GM10266 (cell line): Measurements from ENCODE around the gene ACOXL.

Experiments
- DNase-seq: peaks from one replicate; pipeline ENCODE4 v3.0.0; 2012; ENCODE audit errors: extremely low spot score
- TF ChIP-seq, protein P1 (sequence below): IDR thresholded peaks from 2 replicates; pipeline ENCODE4 v1.5.1; 2012; ENCODE audit warnings: mild to moderate bottlenecking, low read depth; ENCODE audit not compliant: control insufficient read depth, insufficient read depth; ENCODE audit errors: missing control alignments

Gene ACOXL

DNA sequence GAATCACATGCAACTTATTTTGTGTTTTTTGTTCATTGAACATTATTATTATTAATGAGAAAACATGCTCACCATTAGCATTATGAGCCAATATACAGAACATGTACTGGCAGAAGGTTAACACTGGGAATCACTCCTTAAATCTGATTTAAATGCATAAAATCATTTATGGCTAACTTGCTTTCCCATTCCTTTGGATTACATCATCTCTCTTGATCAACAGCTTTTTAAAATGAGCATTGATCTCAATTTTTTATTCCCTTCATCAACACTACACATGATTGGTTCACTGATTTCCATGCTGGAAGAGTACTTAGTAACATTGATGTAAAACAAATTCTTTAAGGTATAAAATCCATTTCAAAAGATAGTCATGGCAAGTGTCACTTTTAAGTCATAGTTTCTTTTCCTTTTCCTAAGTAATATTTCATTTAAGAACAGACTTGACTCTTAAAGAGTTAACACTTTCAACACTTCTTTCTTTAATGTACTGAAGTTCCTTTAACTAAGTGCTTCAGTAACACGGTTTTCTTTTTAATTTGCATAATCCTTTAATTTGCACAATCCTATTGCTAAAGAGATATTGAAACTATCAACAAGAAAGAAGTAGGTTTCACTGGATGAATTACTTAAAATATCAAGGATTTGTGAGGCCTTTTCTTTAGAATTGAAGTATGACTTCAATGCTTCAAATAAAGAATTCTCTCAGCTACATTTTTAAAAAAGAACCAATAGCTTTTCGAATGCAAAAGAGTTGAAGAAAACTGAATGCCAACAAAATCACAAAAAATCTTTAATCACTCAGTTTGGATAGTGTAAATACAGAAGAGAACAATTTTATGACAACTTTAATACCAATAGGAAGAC is 29.6 kb upstream of the ACOXL start:
- DNase-seq, result no peak
- TF ChIP-seq, protein P1, sequence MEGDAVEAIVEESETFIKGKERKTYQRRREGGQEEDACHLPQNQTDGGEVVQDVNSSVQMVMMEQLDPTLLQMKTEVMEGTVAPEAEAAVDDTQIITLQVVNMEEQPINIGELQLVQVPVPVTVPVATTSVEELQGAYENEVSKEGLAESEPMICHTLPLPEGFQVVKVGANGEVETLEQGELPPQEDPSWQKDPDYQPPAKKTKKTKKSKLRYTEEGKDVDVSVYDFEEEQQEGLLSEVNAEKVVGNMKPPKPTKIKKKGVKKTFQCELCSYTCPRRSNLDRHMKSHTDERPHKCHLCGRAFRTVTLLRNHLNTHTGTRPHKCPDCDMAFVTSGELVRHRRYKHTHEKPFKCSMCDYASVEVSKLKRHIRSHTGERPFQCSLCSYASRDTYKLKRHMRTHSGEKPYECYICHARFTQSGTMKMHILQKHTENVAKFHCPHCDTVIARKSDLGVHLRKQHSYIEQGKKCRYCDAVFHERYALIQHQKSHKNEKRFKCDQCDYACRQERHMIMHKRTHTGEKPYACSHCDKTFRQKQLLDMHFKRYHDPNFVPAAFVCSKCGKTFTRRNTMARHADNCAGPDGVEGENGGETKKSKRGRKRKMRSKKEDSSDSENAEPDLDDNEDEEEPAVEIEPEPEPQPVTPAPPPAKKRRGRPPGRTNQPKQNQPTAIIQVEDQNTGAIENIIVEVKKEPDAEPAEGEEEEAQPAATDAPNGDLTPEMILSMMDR, result no peak

DNA sequence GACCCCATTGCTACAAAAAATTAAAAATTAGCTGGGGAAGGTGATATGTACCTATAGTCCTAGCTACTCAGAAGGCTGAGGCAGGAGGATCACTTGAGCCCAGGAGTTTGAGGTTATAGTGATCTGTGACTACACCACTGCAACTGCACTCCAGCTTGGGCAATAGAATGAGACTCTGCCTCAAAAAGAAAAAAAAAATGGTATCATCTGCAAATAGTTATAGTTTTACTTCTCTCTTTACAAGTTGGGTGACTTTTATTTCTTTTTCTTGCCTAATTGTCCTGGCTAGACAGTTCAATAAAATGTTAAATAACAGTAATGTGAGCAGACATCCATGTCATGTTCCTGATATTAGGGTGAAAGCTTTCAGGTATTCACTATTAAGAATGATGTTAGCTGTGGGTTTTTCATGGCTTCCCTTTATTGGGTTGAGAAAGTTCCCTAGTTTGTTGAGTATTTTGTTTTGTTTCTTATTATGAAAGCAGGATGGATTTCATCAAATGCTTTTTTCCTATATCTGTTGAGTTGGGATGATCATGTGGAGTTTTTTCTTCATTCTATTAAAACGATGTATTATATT is 24.9 kb upstream of the ACOXL start:
- DNase-seq, result no peak
- TF ChIP-seq, protein P1, result no peak

DNA sequence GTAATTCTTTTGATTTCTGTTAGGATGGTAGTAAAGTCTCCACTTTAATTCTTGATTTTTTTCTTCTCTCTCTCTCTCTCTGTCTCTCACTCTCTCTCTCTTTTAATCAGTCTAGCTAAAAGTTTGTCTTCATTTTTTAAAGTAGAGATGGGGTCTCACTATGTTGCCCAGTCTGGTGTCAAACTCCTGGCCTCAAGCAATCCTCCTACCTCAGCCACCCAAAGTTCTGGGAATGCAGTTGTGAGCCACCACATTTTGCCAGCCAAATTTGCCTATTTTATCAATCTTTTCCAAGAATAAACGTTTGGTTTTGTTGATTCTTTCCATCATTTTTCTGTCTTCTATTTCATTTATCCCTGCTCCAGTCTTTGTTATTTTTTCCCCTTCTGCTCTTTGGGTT is 23.9 kb upstream of the ACOXL start:
- TF ChIP-seq, protein P1, result no peak
- DNase-seq, result no peak

DNA sequence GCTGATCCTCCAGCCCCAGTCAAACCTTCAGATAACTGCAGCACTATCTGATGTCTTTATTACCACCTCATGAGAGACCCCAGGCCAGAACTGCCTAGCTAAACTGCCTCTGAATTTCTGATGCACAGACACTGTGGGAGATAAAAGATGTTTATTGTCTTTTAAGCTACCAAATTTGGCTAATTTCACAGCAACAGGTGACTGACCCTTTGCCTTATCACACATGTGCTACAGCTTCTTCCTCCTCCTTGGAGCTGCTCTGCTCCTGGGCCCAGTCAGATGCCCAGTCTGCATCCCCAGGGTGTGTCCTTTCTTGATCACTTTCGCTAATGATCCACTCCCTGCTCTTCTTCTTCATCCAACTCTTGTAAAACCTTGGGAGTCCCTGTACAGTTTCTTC is 19.6 kb upstream of the ACOXL start:
- DNase-seq, result no peak
- TF ChIP-seq, protein P1, result no peak

DNA sequence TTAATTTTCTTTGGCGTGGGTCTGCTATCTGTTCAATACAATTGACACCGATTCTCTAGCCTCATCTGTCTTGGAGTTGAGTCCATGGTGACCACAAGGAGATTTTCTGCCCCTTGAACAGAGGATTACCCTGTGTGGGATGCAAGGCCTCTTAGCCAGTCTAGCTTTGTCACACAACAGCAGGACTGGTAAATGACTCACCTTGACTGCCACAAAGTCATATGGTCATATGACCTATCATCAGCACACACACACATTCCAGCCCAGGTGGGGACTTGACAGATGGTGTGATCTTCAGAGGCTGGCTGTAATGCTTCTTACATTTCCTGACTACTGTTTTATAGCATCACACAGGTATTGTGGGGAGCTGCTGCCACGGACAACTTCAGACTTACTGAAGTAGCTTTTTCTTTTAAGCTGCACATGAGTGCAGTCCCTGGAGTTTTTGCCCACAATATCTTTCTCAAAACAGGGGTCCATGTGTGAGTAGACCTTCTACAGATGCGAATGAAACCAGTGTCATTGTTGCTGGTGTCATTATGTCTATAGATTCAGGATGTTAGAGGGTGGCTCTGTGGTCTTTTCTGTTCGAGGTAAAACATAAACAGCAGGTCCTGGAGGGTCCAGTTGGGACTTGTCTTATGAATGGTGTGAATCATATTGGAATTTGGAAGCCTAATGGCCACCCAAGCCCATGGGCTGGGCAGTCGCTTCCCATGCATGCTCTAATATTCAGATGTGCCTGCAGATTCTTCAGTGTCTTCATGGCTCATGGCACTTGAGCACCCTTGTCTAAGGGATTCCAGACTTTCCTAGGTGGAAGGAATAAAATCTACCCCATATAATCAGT is 18.6 kb upstream of the ACOXL start:
- TF ChIP-seq, protein P1, result no peak
- no peak for DNase-seq

DNA sequence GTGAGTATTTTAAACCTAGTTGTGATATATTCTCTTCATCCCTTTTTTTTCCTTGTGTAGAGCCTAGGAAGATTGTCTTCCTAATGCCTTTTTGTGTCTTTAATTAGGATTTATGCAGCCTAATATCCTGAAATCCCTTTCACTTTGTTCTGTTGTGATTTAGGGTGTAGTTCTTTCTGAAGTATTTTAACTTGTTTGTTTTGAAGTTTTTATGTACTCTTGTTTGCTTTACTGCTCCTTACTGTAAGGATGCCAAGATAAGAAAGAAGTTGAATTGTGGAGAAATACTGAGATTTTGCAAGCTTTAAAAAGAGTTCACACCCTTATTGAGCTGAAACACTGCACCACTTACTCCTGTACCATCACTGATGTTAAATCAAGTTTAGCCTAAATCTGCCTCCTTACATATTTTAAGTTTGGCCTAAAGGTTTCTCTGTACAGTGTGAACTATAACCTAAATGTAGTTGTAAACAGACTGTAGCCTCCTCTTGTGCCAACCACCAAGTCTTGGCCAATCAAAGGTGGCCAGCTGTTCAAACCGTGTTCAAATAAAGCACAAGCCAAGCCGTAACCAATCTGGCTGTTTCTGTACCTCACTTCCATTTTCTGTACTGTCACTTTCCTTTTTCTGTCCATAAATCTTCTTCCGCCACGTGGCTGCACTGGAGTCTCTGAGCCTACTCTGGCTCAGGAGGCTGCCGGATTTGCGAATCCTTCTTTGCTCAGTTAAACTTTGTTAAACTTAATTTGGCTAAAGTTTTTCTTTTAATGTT is 17.7 kb upstream of the ACOXL start:
- no peak for DNase-seq
- TF ChIP-seq, protein P1, result no peak
